Measurements from ENCODE around the gene PHKG1. TPM values are rescaled to one million over a fixed set of nuclear protein-coding genes. Genes with fewer than 3 reads are reported as not detected.

The PHKG1 gene
- total and polyA plus RNA-seq, 2 of the 8 experiments (the other 6 are each of a cell fraction or from before 2014, with no cell fraction given), result 0.03 to 0.61 TPM

Small RNA genes lying within 50 kb of the gene (small RNA-seq; reads per million reads assigned to genes)
- gene SNORA15 (ENCODE audit: insufficient read depth) (not detected), gene SNORA22B (ENCODE audit: insufficient read depth) (not detected)

Other genes starting within 250 kb of the PHKG1 start
- not detected in 2 replicates for gene SEPTIN14, start 230.2 kb downstream of the PHKG1 start, total RNA-seq (2021; fragmentation: NEBNext Ultra II Directional; extraction: Animal tissue kit (Norgen Biotek cat#: 25700))
- gene SEPTIN14, start 230.2 kb downstream of the PHKG1 start, polyA plus RNA-seq (2011; rRNA removed), result not detected in 2 replicates
- 2.6 and 3.0 TPM in 2 replicates for gene ZNF713, start 205.5 kb downstream of the PHKG1 start, total RNA-seq (2021; fragmentation: NEBNext Ultra II Directional; extraction: Animal tissue kit (Norgen Biotek cat#: 25700))
- 1.3 TPM in 2 replicates for gene ZNF713, start 205.5 kb downstream of the PHKG1 start, polyA plus RNA-seq (2011; rRNA removed)
- gene MRPS17, start 141.1 kb downstream of the PHKG1 start, total RNA-seq (2021; fragmentation: NEBNext Ultra II Directional; extraction: Animal tissue kit (Norgen Biotek cat#: 25700)), result 27.3 and 30.4 TPM in 2 replicates
- gene MRPS17, start 141.1 kb downstream of the PHKG1 start, polyA plus RNA-seq (2011; rRNA removed), result 11.5 and 15.8 TPM in 2 replicates
- 38.6 and 45.2 TPM in 2 replicates for gene NIPSNAP2, start 128.4 kb downstream of the PHKG1 start, total RNA-seq (2021; fragmentation: NEBNext Ultra II Directional; extraction: Animal tissue kit (Norgen Biotek cat#: 25700))
- gene NIPSNAP2, start 128.4 kb downstream of the PHKG1 start, polyA plus RNA-seq (2011; rRNA removed), result 15.4 and 31.1 TPM in 2 replicates
- gene PSPH, start 41.5 kb downstream of the PHKG1 start, total RNA-seq (2021; fragmentation: NEBNext Ultra II Directional; extraction: Animal tissue kit (Norgen Biotek cat#: 25700)), result 56.3 and 64.8 TPM in 2 replicates
- gene PSPH, start 41.5 kb downstream of the PHKG1 start, polyA plus RNA-seq (2011; rRNA removed), result 31.0 and 39.7 TPM in 2 replicates
- 260 and 272 TPM in 2 replicates for gene CCT6A, start 41.2 kb downstream of the PHKG1 start, total RNA-seq (2021; fragmentation: NEBNext Ultra II Directional; extraction: Animal tissue kit (Norgen Biotek cat#: 25700))
- 124 and 201 TPM in 2 replicates for gene CCT6A, start 41.2 kb downstream of the PHKG1 start, polyA plus RNA-seq (2011; rRNA removed)
- 59.2 and 61.9 TPM in 2 replicates for gene SUMF2, start 28.7 kb downstream of the PHKG1 start, total RNA-seq (2021; fragmentation: NEBNext Ultra II Directional; extraction: Animal tissue kit (Norgen Biotek cat#: 25700))
- 39.8 and 55.9 TPM in 2 replicates for gene SUMF2, start 28.7 kb downstream of the PHKG1 start, polyA plus RNA-seq (2011; rRNA removed)
- gene CHCHD2, start 13.5 kb upstream of the PHKG1 start, total RNA-seq (2021; fragmentation: NEBNext Ultra II Directional; extraction: Animal tissue kit (Norgen Biotek cat#: 25700)), result 112 and 120 TPM in 2 replicates
- gene CHCHD2, start 13.5 kb upstream of the PHKG1 start, polyA plus RNA-seq (2011; rRNA removed), result 238 and 300 TPM in 2 replicates
- not detected in 2 replicates for gene NUPR2, start 23.5 kb upstream of the PHKG1 start, total RNA-seq (2021; fragmentation: NEBNext Ultra II Directional; extraction: Animal tissue kit (Norgen Biotek cat#: 25700))
- gene NUPR2, start 23.5 kb upstream of the PHKG1 start, polyA plus RNA-seq (2011; rRNA removed), result not detected in 2 replicates

Measured in H1 (cell line).